Peyer's patch (tissue), 4 donors: ENCODE measurements around the gene WDR64.

Source experiments
- CTCF ChIP-seq, 6 experiments: fragments of 450-650 bp in 4 of 6; fragments of 200-600 bp in 2 of 6; sonication (generic) in 1 of 6; IDR thresholded peaks; one replicate each; pipeline ENCODE4 v1.5.1; 2017 to 2019; ENCODE audit warnings: antibody characterized with exemption in 6 of 6, mild to moderate bottlenecking in 3 of 6, moderate library complexity in 1 of 6
- POLR2A ChIP-seq, 2 donors: fragments of 450-650 bp; IDR thresholded peaks; one replicate each; pipeline ENCODE4 v1.5.1; 2017; ENCODE audit warnings: antibody characterized with exemption in 2 of 2, mild to moderate bottlenecking in 2 of 2, moderate library complexity in 2 of 2

GRCh38 chr1:241630005-241630404 lies 22.1 kb upstream of the WDR64 start:
- TF ChIP-seq POLR2A (IDR thresholded peaks at IDR 0.05): no peak
- no peak for TF ChIP-seq CTCF (IDR thresholded peaks at IDR 0.05)
